Measurements from ENCODE around the gene LTBP3. TPM values are rescaled to one million over a fixed set of nuclear protein-coding genes. Genes with fewer than 3 reads are reported as not detected.

Gene LTBP3
- total and polyA plus RNA-seq, 2 of the 4 experiments (the other 2 are of a cell fraction), result 6.6 to 145 TPM

DNA sequence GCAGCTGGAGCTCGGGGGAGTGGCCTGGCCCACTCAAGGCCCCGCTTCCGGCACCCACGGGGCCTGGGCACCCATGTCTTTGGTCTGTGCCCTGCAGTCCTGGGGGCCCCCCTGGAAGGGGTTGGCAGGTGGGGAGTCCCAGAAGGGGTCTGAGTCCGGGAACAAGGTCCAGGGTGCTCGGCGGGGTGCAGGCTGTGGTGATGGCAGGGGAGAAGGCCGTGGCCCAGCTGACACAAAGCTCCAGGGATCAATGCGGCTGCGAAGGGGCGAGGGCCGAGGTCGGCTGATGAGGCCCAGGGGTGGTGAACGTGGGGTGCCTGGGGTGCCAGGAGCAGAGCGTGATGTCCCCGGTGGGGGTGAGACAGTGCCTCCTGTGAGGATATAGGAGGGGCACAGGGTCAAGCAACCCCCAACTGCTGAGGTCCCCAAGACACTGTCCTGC, 40.1 kb upstream of the LTBP3 start:
- TF ChIP-seq CEBPB (IDR thresholded peaks at IDR 0.05; ENCODE audit: low read depth, low read length), result no peak
- TF ChIP-seq SMC3 (IDR thresholded peaks at IDR 0.05; ENCODE audit: low read depth, low read length), result no peak
- no peak for TF ChIP-seq CHD1 (IDR thresholded peaks at IDR 0.05; ENCODE audit: low read depth, low read length)
- TF ChIP-seq MAFK (IDR thresholded peaks at IDR 0.05; ENCODE audit: low read depth, low read length), result no peak
- TF ChIP-seq BHLHE40 (IDR thresholded peaks at IDR 0.05; ENCODE audit: low read depth, low read length), result no peak
- no peak for TF ChIP-seq FOS (IDR thresholded peaks at IDR 0.05; ENCODE audit: low read depth, low read length)
- TF ChIP-seq, protein P1, sequence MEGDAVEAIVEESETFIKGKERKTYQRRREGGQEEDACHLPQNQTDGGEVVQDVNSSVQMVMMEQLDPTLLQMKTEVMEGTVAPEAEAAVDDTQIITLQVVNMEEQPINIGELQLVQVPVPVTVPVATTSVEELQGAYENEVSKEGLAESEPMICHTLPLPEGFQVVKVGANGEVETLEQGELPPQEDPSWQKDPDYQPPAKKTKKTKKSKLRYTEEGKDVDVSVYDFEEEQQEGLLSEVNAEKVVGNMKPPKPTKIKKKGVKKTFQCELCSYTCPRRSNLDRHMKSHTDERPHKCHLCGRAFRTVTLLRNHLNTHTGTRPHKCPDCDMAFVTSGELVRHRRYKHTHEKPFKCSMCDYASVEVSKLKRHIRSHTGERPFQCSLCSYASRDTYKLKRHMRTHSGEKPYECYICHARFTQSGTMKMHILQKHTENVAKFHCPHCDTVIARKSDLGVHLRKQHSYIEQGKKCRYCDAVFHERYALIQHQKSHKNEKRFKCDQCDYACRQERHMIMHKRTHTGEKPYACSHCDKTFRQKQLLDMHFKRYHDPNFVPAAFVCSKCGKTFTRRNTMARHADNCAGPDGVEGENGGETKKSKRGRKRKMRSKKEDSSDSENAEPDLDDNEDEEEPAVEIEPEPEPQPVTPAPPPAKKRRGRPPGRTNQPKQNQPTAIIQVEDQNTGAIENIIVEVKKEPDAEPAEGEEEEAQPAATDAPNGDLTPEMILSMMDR (conservative IDR thresholded peaks at IDR 0.05; ENCODE audit: low read depth, low read length), result no peak
- TF ChIP-seq RCOR1 (IDR thresholded peaks at IDR 0.05; ENCODE audit: insufficient replicate concordance, low read length), result no peak
- no peak for TF ChIP-seq NFE2L2 (IDR thresholded peaks at IDR 0.05; ENCODE audit: low read depth, low read length)
- no peak for TF ChIP-seq RAD21 (IDR thresholded peaks at IDR 0.05; ENCODE audit: low read length)
- TF ChIP-seq, protein P2, sequence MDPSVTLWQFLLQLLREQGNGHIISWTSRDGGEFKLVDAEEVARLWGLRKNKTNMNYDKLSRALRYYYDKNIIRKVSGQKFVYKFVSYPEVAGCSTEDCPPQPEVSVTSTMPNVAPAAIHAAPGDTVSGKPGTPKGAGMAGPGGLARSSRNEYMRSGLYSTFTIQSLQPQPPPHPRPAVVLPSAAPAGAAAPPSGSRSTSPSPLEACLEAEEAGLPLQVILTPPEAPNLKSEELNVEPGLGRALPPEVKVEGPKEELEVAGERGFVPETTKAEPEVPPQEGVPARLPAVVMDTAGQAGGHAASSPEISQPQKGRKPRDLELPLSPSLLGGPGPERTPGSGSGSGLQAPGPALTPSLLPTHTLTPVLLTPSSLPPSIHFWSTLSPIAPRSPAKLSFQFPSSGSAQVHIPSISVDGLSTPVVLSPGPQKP (IDR thresholded peaks at IDR 0.05; ENCODE audit: borderline replicate concordance, low read depth, low read length), result no peak
- TF ChIP-seq MXI1 (IDR thresholded peaks at IDR 0.05; ENCODE audit: borderline replicate concordance, low read depth, low read length), result no peak
- TF ChIP-seq MAZ (IDR thresholded peaks at IDR 0.05; ENCODE audit: borderline replicate concordance, low read depth, low read length), result no peak
- TF ChIP-seq RFX5 (IDR thresholded peaks at IDR 0.05; ENCODE audit: low read depth, low read length), result no peak
- TF ChIP-seq, protein P3, sequence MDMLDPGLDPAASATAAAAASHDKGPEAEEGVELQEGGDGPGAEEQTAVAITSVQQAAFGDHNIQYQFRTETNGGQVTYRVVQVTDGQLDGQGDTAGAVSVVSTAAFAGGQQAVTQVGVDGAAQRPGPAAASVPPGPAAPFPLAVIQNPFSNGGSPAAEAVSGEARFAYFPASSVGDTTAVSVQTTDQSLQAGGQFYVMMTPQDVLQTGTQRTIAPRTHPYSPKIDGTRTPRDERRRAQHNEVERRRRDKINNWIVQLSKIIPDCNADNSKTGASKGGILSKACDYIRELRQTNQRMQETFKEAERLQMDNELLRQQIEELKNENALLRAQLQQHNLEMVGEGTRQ (IDR thresholded peaks at IDR 0.05; ENCODE audit: low read depth, low read length), result no peak
- TF ChIP-seq POLR2A (IDR thresholded peaks at IDR 0.05; ENCODE audit: low read depth, low read length), result no peak

More for the DNA sequence above, 40.1 kb upstream of the LTBP3 start:
- no peaks in the 10 kb centered on the region for H3K9me1 ChIP-seq (ENCODE audit: insufficient read depth, low read length)
- ATAC-seq (ENCODE audit: low read depth), result no peak
- no peak overlapping the region for H3K56ac ChIP-seq (ENCODE audit: extremely low read depth, insufficient read depth, low read length)
- H4K20me1 ChIP-seq (ENCODE audit: insufficient read depth, low read length), result peaks cover 5% of the 10 kb centered on the region
- H3K18ac ChIP-seq (ENCODE audit: low read depth, low read length), result no peak overlapping the region
- no peaks in the 10 kb centered on the region for H3K9me3 ChIP-seq (ENCODE audit: control insufficient read depth, insufficient read depth, low read length)
- intact Hi-C loops (cut with micrococcal nuclease) (no loop called here), dilution Hi-C loops (cut with HindIII; ENCODE audit: low sequenced_read_pairs, unreplicated experiment) (no loop called here), in situ Hi-C loops (cut with MboI; ENCODE audit: low sequenced_read_pairs) (no loop called here)
- no peaks in the 10 kb centered on the region for H3K4me1 ChIP-seq (ENCODE audit: control insufficient read depth, insufficient read depth, low read length)
- H3K14ac ChIP-seq (replicated peaks; ENCODE audit: low read depth, low read length), result no peak overlapping the region
- H2BK15ac ChIP-seq (ENCODE audit: low read depth, low read length), result no peak overlapping the region
- H3K36me3 ChIP-seq (ENCODE audit: control insufficient read depth, insufficient read depth, low read length), result peaks cover 28% of the 10 kb centered on the region
- ChIA-PET POLR2A (ENCODE audit: unreplicated experiment) (no interaction called here), CTCF (no interaction called here)
- no peak overlapping the region for H4K5ac ChIP-seq (ENCODE audit: low read depth, low read length)
- H2BK5ac ChIP-seq (ENCODE audit: low read depth, low read length, poor library complexity, severe bottlenecking), result no peak overlapping the region
- no peak overlapping the region for H3K4ac ChIP-seq (ENCODE audit: low read depth, low read length)
- peak overlapping the region; percentile 28 for H2AK9ac ChIP-seq (replicated peaks; ENCODE audit: low read depth, low read length, poor library complexity)
- H3K27ac ChIP-seq (ENCODE audit: insufficient read depth, low read length), result no peak overlapping the region
- no peaks in the 10 kb centered on the region for H3K27me3 ChIP-seq (ENCODE audit: control insufficient read depth, insufficient read depth, low read length)
- H4K8ac ChIP-seq (ENCODE audit: low read depth in 2 of 2, low read length in 2 of 2), result no peak overlapping the region
- no TSS peak for BruUV-seq (replicated peaks)
- no peak for DNase-seq
- H3K23ac ChIP-seq (ENCODE audit: low read depth, low read length), result no peak overlapping the region
- H2BK120ac ChIP-seq (ENCODE audit: low read depth, low read length), result no peak overlapping the region
- H3K79me1 ChIP-seq (ENCODE audit: low read depth in 1 of 2, low read length in 2 of 2), result 0 out of 4 replicates have a peak, but pooled peaks cover 0 to 3% of the 10 kb centered on the region in 2 experiments
- no peak overlapping the region for H2AK5ac ChIP-seq (ENCODE audit: low read depth, low read length)
- no peak overlapping the region for H2BK20ac ChIP-seq (ENCODE audit: low read depth, low read length)
- H4K91ac ChIP-seq (ENCODE audit: insufficient read depth, low read depth, low read length), result no peak overlapping the region
- H3K4me2 ChIP-seq (ENCODE audit: low read depth, low read length), result no peak overlapping the region
- 93% methylated on average over 8 of the region's 16 CpGs; no CpG with 5 or more reads in 1 of the 2 experiments for WGBS, 2 experiments (ENCODE audit: extremely low coverage in 2 of 2, insufficient read length in 1 of 2)
- no peak overlapping the region for H3K9ac ChIP-seq (ENCODE audit: low read depth, low read length)
- no peak overlapping the region for H2AFZ ChIP-seq (replicated peaks; ENCODE audit: low read length, poor library complexity)
- H3K4me3 ChIP-seq (ENCODE audit: insufficient read depth, low read depth, low read length), result no peak overlapping the region

Measured in IMR-90 (cell line).